ENCODE data around the gene OR10A7. TPM values are rescaled to one million over a fixed set of nuclear protein-coding genes. Genes with fewer than 3 reads are reported as not detected.

The OR10A7 gene
- polyA plus RNA-seq, 1 of the 3 experiments (the other 2 are of a cell fraction), result not detected

- CTCF ChIA-PET, result no interaction called here
- POLR2A ChIA-PET, result no interaction called here
- 0% methylated on average over 1 of the region's 1 CpG for WGBS (ENCODE audit: low lambda C conversion rate)
These were observed 25.3 kb downstream of the OR10A7 start for GRCh38 chr12:55246159-55246558.

GRCh38 chr12:55250944-55251343, 30.1 kb downstream of the OR10A7 start:
- Histone ChIP-seq H3K79me2 (ENCODE audit: insufficient read depth) (no peaks in the 10 kb centered on the region), H3K27me3 (ENCODE audit: insufficient read depth) (no peaks in the 10 kb centered on the region), H3K4me2 (no peak overlapping the region), H3K9me3 (no peaks in the 10 kb centered on the region), H3K36me3 (replicated peaks in 1 of 2; ENCODE audit: control insufficient read depth in 1 of 2, insufficient read depth in 2 of 2, low read length in 1 of 2) (no peaks in the 10 kb centered on the region), H3K4me3 (ENCODE audit: low read depth in 2 of 2, low read length in 1 of 2) (no peak overlapping the region), H4K20me1 (ENCODE audit: insufficient read depth) (no peaks in the 10 kb centered on the region), H3K9me2 (0 out of 2 replicates have a peak, but pooled peaks cover 4% of the 10 kb centered on the region), H3K27ac (ENCODE audit: low read depth in 2 of 2, low read length in 1 of 2) (no peak overlapping the region), H3K4me1 (ENCODE audit: control insufficient read depth in 1 of 2, insufficient read depth in 2 of 2, low read depth in 1 of 2, low read length in 1 of 2) (no peaks in the 10 kb centered on the region), H2AFZ (ENCODE audit: low read depth) (no peak overlapping the region), H3F3A (replicated peaks; ENCODE audit: insufficient read depth) (no peaks in the 10 kb centered on the region), H3K9ac (no peak overlapping the region)
- TF ChIP-seq USF2 (IDR thresholded peaks at IDR 0.05; ENCODE audit: borderline replicate concordance, low read depth, low read length) (no peak), RFX5 (IDR thresholded peaks at IDR 0.05; ENCODE audit: low read length) (no peak), JUND (IDR thresholded peaks at IDR 0.05) (no peak), SMC3 (IDR thresholded peaks at IDR 0.05; ENCODE audit: low read depth, low read length) (no peak), GATA2 (CRISPR knock-in tag; IDR thresholded peaks at IDR 0.05) (no peak), NRF1 (IDR thresholded peaks at IDR 0.05; ENCODE audit: low read depth, low read length) (no peak), FOXJ3 (CRISPR knock-in tag; IDR thresholded peaks at IDR 0.05) (no peak), RCOR1 (IDR thresholded peaks at IDR 0.05; ENCODE audit: low read length) (no peak), FOSL2 (IDR thresholded peaks at IDR 0.05; ENCODE audit: borderline replicate concordance, low read depth) (no peak), FOXM1 (IDR thresholded peaks at IDR 0.05; ENCODE audit: low read depth) (no peak), MAX (IDR thresholded peaks at IDR 0.05; ENCODE audit: low read depth) (no peak), MEF2A (IDR thresholded peaks at IDR 0.05; ENCODE audit: borderline replicate concordance, low read depth) (no peak), TAF1 (IDR thresholded peaks at IDR 0.05; ENCODE audit: borderline replicate concordance, low read depth, low read length) (no peak), IRF3 (IDR thresholded peaks at IDR 0.05; ENCODE audit: low read depth, low read length) (no peak), EZH2phosphoT487 (IDR thresholded peaks at IDR 0.05; ENCODE audit: borderline replicate concordance, low read depth) (no peak), TEAD4 (IDR thresholded peaks at IDR 0.05; ENCODE audit: borderline replicate concordance, insufficient read depth) (no peak), NFIC (IDR thresholded peaks at IDR 0.05; ENCODE audit: borderline replicate concordance) (no peak), ZBTB33 (IDR thresholded peaks at IDR 0.05; ENCODE audit: borderline replicate concordance, low read depth) (no peak)
- ChIA-PET POLR2A (no interaction called here), CTCF (no interaction called here)
- DNase-seq, result no peak
- 0% methylated on average over 3 of the region's 3 CpGs for WGBS (ENCODE audit: low lambda C conversion rate)

More at GRCh38 chr12:55246159-55246558, 25.3 kb downstream of the OR10A7 start:
- Histone ChIP-seq H3K4me2 (no peak overlapping the region), H3K27ac (ENCODE audit: low read depth in 2 of 2, low read length in 1 of 2) (no peak overlapping the region), H3K9me2 (0 out of 2 replicates have a peak, but pooled peaks cover 2% of the 10 kb centered on the region), H3K4me1 (ENCODE audit: control insufficient read depth in 1 of 2, insufficient read depth in 2 of 2, low read depth in 1 of 2, low read length in 1 of 2) (no peaks in the 10 kb centered on the region), H3K4me3 (ENCODE audit: low read depth in 2 of 2, low read length in 1 of 2) (no peak overlapping the region), H3K9me3 (no peaks in the 10 kb centered on the region), H3K36me3 (replicated peaks in 1 of 2; ENCODE audit: control insufficient read depth in 1 of 2, insufficient read depth in 2 of 2, low read length in 1 of 2) (no peaks in the 10 kb centered on the region), H3F3A (replicated peaks; ENCODE audit: insufficient read depth) (no peaks in the 10 kb centered on the region), H3K9ac (no peak overlapping the region), H3K27me3 (ENCODE audit: insufficient read depth) (no peaks in the 10 kb centered on the region; the same call in 1 of the 2 replicates), H3K79me2 (ENCODE audit: insufficient read depth) (no peaks in the 10 kb centered on the region), H2AFZ (ENCODE audit: low read depth) (no peak overlapping the region), H4K20me1 (ENCODE audit: insufficient read depth) (no peaks in the 10 kb centered on the region)
- DNase-seq, result no peak
- no peak for TF ChIP-seq POLR2AphosphoS5 (IDR thresholded peaks at IDR 0.05; ENCODE audit: low read depth, low read length)
- no peak for TF ChIP-seq ELF1 (IDR thresholded peaks at IDR 0.05)
- no peak for TF ChIP-seq RXRA (IDR thresholded peaks at IDR 0.05; ENCODE audit: borderline replicate concordance, low read depth)
- TF ChIP-seq CHD2 (IDR thresholded peaks at IDR 0.05; ENCODE audit: low read length, partially characterized antibody), result no peak
- no peak for TF ChIP-seq USF2 (IDR thresholded peaks at IDR 0.05; ENCODE audit: borderline replicate concordance, low read depth, low read length)
- no peak for TF ChIP-seq MXI1 (IDR thresholded peaks at IDR 0.05; ENCODE audit: low read depth, low read length)
- TF ChIP-seq MEF2A (IDR thresholded peaks at IDR 0.05; ENCODE audit: borderline replicate concordance, low read depth), result no peak
- TF ChIP-seq GATA2 (CRISPR knock-in tag; IDR thresholded peaks at IDR 0.05), result no peak
- TF ChIP-seq RAD21 (IDR thresholded peaks at IDR 0.05; ENCODE audit: low read length), result no peak
- TF ChIP-seq FOXJ3 (CRISPR knock-in tag; IDR thresholded peaks at IDR 0.05), result no peak
